Omental fat pad (tissue), 4 donors: ENCODE results near the gene CHAF1A. TPM values are rescaled to one million over a fixed set of nuclear protein-coding genes. Genes with fewer than 3 reads are reported as not detected.
A peak's percentile ranks its signal among the peaks of the same experiment; 100 is the strongest.

Experiments
- ATAC-seq: fragments of 150-250 bp; one replicate; pipeline ENCODE4 v1.9.1; 2016; ENCODE audit warnings: mild to moderate bottlenecking, moderate library complexity; ENCODE audit not compliant: low FRiP score
- DNase-seq: peaks from one replicate; pipeline ENCODE4 v3.0.0-alpha.2; 2019; ENCODE audit warnings: low spot score
- CTCF ChIP-seq, 3 donors: fragments of 450-650 bp; IDR thresholded peaks; one replicate each; pipeline ENCODE4 v1.5.1; 2016 to 2017; ENCODE audit warnings: antibody characterized with exemption in 3 of 3, mild to moderate bottlenecking in 3 of 3, moderate library complexity in 2 of 3
- total RNA-seq, 4 donors: library from RNA; depleted of rRNA; stranded (reverse); fragments of >200 nt; gene quantifications; one replicate each; pipeline ENCODE4 v1.1.0, GENCODE V29; 2016

Gene CHAF1A
- total RNA-seq, 4 donors from 2014 or later: 3.9 to 6.5 (median 4.1) TPM

GRCh38 chr19:4400135-4400936, 2.1 kb upstream of the CHAF1A start, which contains the start of gene SH3GL1:
Gene SH3GL1, minus strand, starts transcription at chr19:4400547. Its CDS starts 179 bp downstream, at chr19:4400368.
- peak; percentile 83 for DNase-seq
- ATAC-seq: peak; percentile 88
- TF ChIP-seq CTCF (IDR thresholded peaks at IDR 0.05): peak in 2 of 3 donors; percentile 89 to 99

GRCh38 chr19:4401769-4402170, 670 bp upstream of the CHAF1A start:
- ATAC-seq (no peak), DNase-seq (no peak)
- no peak for TF ChIP-seq CTCF (IDR thresholded peaks at IDR 0.05)

GRCh38 chr19:4403005-4403761, 743 bp downstream of the CHAF1A start:
- TF ChIP-seq CTCF (IDR thresholded peaks at IDR 0.05): no peak
- ATAC-seq (no peak), DNase-seq (no peak)

GRCh38 chr19:4405977-4406376, 3.5 kb downstream of the CHAF1A start:
- ATAC-seq (no peak), DNase-seq (no peak)
- TF ChIP-seq CTCF (IDR thresholded peaks at IDR 0.05): no peak

GRCh38 chr19:4406626-4407025, 4.2 kb downstream of the CHAF1A start:
- no peak for ATAC-seq

More at GRCh38 chr19:4406626-4407025, 4.2 kb downstream of the CHAF1A start:
- DNase-seq: no peak
- TF ChIP-seq CTCF (IDR thresholded peaks at IDR 0.05): no peak
